Fibroblast of the aortic adventitia (primary cell): ENCODE data around the gene EXOC4. TPM values are rescaled to one million over a fixed set of nuclear protein-coding genes. Genes with fewer than 3 reads are reported as not detected.

Experiments
- DNase-seq: peaks from one replicate; pipeline ENCODE4 v3.0.0-alpha.2; 2010; ENCODE audit warnings: low read depth
- H3K4me3 ChIP-seq: 2 replicates; pipeline ENCODE4 v1.5.1; 2011; ENCODE audit warnings: low read depth, mild to moderate bottlenecking, control low read depth, low read length, moderate library complexity
- total RNA-seq: library from RNA; depleted of rRNA; stranded (reverse); fragments of >200 nt; gene quantifications from 2 replicates; pipeline ENCODE4 v1.2.3, GENCODE V29; 2012; ENCODE audit warnings: low replicate concordance
- TF ChIP-seq, protein P1 (sequence below): IDR thresholded peaks from 2 replicates; pipeline ENCODE4 v1.5.1; 2011; ENCODE audit warnings: mild to moderate bottlenecking, low read length, control low read depth, inconsistent platforms; ENCODE audit not compliant: insufficient read depth

EXOC4 gene
- total RNA-seq, 1 donor: 105 TPM

GRCh38 chr7:133606991-133607390 lies 354.1 kb downstream of the EXOC4 start:
- H3K4me3 ChIP-seq: no peak overlapping the region
- no peak for DNase-seq
- TF ChIP-seq, protein P1, sequence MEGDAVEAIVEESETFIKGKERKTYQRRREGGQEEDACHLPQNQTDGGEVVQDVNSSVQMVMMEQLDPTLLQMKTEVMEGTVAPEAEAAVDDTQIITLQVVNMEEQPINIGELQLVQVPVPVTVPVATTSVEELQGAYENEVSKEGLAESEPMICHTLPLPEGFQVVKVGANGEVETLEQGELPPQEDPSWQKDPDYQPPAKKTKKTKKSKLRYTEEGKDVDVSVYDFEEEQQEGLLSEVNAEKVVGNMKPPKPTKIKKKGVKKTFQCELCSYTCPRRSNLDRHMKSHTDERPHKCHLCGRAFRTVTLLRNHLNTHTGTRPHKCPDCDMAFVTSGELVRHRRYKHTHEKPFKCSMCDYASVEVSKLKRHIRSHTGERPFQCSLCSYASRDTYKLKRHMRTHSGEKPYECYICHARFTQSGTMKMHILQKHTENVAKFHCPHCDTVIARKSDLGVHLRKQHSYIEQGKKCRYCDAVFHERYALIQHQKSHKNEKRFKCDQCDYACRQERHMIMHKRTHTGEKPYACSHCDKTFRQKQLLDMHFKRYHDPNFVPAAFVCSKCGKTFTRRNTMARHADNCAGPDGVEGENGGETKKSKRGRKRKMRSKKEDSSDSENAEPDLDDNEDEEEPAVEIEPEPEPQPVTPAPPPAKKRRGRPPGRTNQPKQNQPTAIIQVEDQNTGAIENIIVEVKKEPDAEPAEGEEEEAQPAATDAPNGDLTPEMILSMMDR: no peak

GRCh38 chr7:133609806-133610205 lies 356.9 kb downstream of the EXOC4 start:
- no peak for DNase-seq
- TF ChIP-seq, protein P1: no peak
- H3K4me3 ChIP-seq: no peak overlapping the region

- TF ChIP-seq, protein P1: no peak
- no peak for DNase-seq
- no peak overlapping the region for H3K4me3 ChIP-seq
These were observed 359.1 kb downstream of the EXOC4 start for GRCh38 chr7:133611955-133612354.

DNA sequence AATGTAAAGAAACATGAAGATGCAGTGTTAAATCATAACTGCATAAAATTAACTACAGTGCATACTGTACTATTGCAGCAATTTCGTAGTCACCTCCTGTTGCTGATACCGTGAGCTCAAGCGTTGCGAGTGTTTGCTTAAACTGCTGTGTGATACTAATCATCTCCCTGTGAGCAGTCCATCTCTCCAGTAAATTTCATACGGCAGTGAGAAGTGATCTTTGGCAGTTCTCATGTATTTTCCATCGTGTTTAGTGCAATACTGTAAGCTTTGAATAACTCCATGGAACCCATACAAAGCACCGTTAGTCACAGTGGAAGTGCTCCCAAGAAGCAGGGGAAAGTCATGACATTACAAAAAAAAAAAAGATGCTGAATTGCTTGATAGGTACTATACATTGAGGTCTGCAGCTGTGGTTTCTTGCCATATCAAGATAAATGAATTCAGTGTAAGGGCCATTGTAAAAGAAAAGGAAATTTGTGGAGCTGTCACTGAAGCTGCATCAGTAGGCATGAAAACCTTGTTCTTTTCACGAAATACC lies 360.4 kb downstream of the EXOC4 start:
- TF ChIP-seq, protein P1: no peak
- DNase-seq: no peak
- no peak overlapping the region for H3K4me3 ChIP-seq

DNA sequence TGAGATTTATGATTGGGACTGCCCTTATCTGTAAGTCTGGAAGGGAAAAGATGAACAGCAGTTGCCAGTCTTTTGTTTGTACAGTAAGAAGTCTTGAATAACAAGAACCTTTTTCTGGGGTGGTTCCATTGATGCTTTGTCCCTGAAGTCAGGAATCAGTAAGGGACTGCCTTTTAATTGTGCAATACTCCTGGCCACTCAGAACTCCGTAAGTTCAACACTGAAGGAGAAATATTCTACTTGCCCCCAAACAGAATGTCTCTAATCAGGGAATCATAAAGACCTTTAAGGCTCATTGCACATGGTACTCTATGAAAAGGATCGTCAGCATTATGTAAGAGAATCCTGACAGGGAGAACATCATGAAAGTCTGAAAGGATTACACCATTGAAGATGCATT lies 361.4 kb downstream of the EXOC4 start:
- no peak for DNase-seq

GRCh38 chr7:133618970-133619369 lies 366.1 kb downstream of the EXOC4 start:
- no peak overlapping the region for H3K4me3 ChIP-seq
- DNase-seq: no peak
- TF ChIP-seq, protein P1: no peak

More for the DNA sequence above, 361.4 kb downstream of the EXOC4 start:
- no peak overlapping the region for H3K4me3 ChIP-seq
- TF ChIP-seq, protein P1: no peak

GRCh38 chr7:133619491-133619890 lies 366.6 kb downstream of the EXOC4 start:
- no peak for DNase-seq
- TF ChIP-seq, protein P1: no peak
- H3K4me3 ChIP-seq: no peak overlapping the region
